GM18861 (cell line): ENCODE data around the gene CSNK1D.
"Not testable (repeated sequence)": the region's sequence is repeated elsewhere in the genome, so short reads cannot be mapped to it uniquely, and the experiment has no call there.

ENCODE experiments used
- ATAC-seq: cut with Tn5 transposase; IDR thresholded peaks from one replicate; pipeline ENCODE4 v1.9.1; 2021; ENCODE audit not compliant: unreplicated experiment

CSNK1D gene

GRCh38 chr17:82217120-82217529 is 56.4 kb downstream of the CSNK1D start:
- ATAC-seq: no peak

GRCh38 chr17:82216301-82217119 is 57.0 kb downstream of the CSNK1D start:
- ATAC-seq: peak; percentile 33

- no peak for ATAC-seq
Observed at GRCh38 chr17:82215972-82216300, 57.6 kb downstream of the CSNK1D start.

GRCh38 chr17:82215095-82215971 is 58.2 kb downstream of the CSNK1D start:
- ATAC-seq: no peak

- ATAC-seq: no peak
Observed at GRCh38 chr17:82214012-82214628, 59.4 kb downstream of the CSNK1D start.

GRCh38 chr17:82213251-82214011 is 60.1 kb downstream of the CSNK1D start:
- no peak for ATAC-seq

- peak; percentile 47 for ATAC-seq
Observed at GRCh38 chr17:82212331-82213250, 60.9 kb downstream of the CSNK1D start, which contains the start of gene CCDC57. TSS of gene CCDC57 (minus strand) at chr17:82212842. CDS start at chr17:82201944, 10,898 bp downstream.

- not testable (repeated sequence) for ATAC-seq
Observed at GRCh38 chr17:82210655-82211054, 62.8 kb downstream of the CSNK1D start.

GRCh38 chr17:82205720-82206508 is 67.6 kb downstream of the CSNK1D start:
- no peak for ATAC-seq

- no peak for ATAC-seq
Observed at GRCh38 chr17:82204831-82205719, 68.4 kb downstream of the CSNK1D start.

GRCh38 chr17:82203920-82204319 is 69.6 kb downstream of the CSNK1D start:
- ATAC-seq: no peak

- no peak for ATAC-seq
Observed at GRCh38 chr17:82202981-82203380, 70.5 kb downstream of the CSNK1D start.

- no peak for ATAC-seq
Observed at GRCh38 chr17:82201498-82201910, 72.0 kb downstream of the CSNK1D start.

- no peak for ATAC-seq
Observed at GRCh38 chr17:82200743-82201497, 72.6 kb downstream of the CSNK1D start.

GRCh38 chr17:82200135-82200534 is 73.4 kb downstream of the CSNK1D start:
- ATAC-seq: no peak

- ATAC-seq: no peak
Observed at GRCh38 chr17:82199496-82199895, 74.0 kb downstream of the CSNK1D start.

- no peak for ATAC-seq
Observed at GRCh38 chr17:82198092-82198491, 75.4 kb downstream of the CSNK1D start.
